GM18520 (cell line): ENCODE results near the gene MAPKAPK3.
A peak's percentile ranks its signal among the peaks of the same experiment; 100 is the strongest.

Experiments used
- ATAC-seq: cut with Tn5 transposase; IDR thresholded peaks from one replicate; pipeline ENCODE4 v1.9.1; 2021; ENCODE audit not compliant: unreplicated experiment

The MAPKAPK3 gene

GRCh38 chr3:50617096-50617791 is at the start of gene MAPKAPK3:
MAPKAPK3 (plus strand) TSS chr3:50617151; CDS start chr3:50617566, 415 bp downstream.
- peak; percentile 1 for ATAC-seq

GRCh38 chr3:50567386-50568167 is 49.4 kb upstream of the MAPKAPK3 start, which contains the start of gene C3orf18:
C3orf18 (minus strand) TSS chr3:50567747; CDS start chr3:50565699, 2,048 bp downstream.
- ATAC-seq: peak; percentile 81

- peak; percentile 36 for ATAC-seq
These were observed 47.8 kb upstream of the MAPKAPK3 start, which contains the start of gene HEMK1 for GRCh38 chr3:50568947-50569749. HEMK1 (plus strand) TSS chr3:50569522; CDS start chr3:50571105, 1,583 bp downstream.

- no peak for ATAC-seq
These were observed 46.3 kb upstream of the MAPKAPK3 start for GRCh38 chr3:50570508-50571279.

GRCh38 chr3:50571486-50571885 is 45.5 kb upstream of the MAPKAPK3 start:
- ATAC-seq: no peak

GRCh38 chr3:50572158-50572557 is 44.8 kb upstream of the MAPKAPK3 start:
- ATAC-seq: peak; percentile 19

GRCh38 chr3:50572801-50573371 is 44.1 kb upstream of the MAPKAPK3 start:
- no peak for ATAC-seq

- ATAC-seq: no peak
These were observed 43.1 kb upstream of the MAPKAPK3 start for GRCh38 chr3:50573566-50574443.

GRCh38 chr3:50574444-50574831 is 42.5 kb upstream of the MAPKAPK3 start:
- ATAC-seq: no peak

- ATAC-seq: no peak
These were observed 41.6 kb upstream of the MAPKAPK3 start for GRCh38 chr3:50575372-50575771.

- ATAC-seq: no peak
These were observed 39.6 kb upstream of the MAPKAPK3 start for GRCh38 chr3:50577348-50577747.

GRCh38 chr3:50580683-50581458 is 36.1 kb upstream of the MAPKAPK3 start:
- ATAC-seq: no peak

- no peak for ATAC-seq
These were observed 35.5 kb upstream of the MAPKAPK3 start for GRCh38 chr3:50581459-50581842.

- ATAC-seq: no peak
These were observed 34.9 kb upstream of the MAPKAPK3 start for GRCh38 chr3:50582083-50582482.

- no peak for ATAC-seq
These were observed 33.1 kb upstream of the MAPKAPK3 start for GRCh38 chr3:50583897-50584296.

GRCh38 chr3:50584391-50584790 is 32.6 kb upstream of the MAPKAPK3 start:
- ATAC-seq: no peak

- no peak for ATAC-seq
These were observed 30.8 kb upstream of the MAPKAPK3 start for GRCh38 chr3:50585919-50586762.

GRCh38 chr3:50586763-50587070 is 30.2 kb upstream of the MAPKAPK3 start:
- ATAC-seq: no peak
